GM12865 (cell line): Measurements from ENCODE around the gene SFMBT2.

ENCODE experiments used
- DNase-seq: peaks from one replicate; pipeline ENCODE4 v3.0.0; 2010; ENCODE audit warnings: low read depth
- H3K4me3 ChIP-seq: 2 replicates; pipeline ENCODE4 v1.5.1; 2011; ENCODE audit warnings: mild to moderate bottlenecking, low read depth, low read length, control low read depth
- TF ChIP-seq, protein P1 (sequence below): IDR thresholded peaks from 2 replicates; pipeline ENCODE4 v1.5.1; 2011; ENCODE audit warnings: low read length, control low read depth, low read depth, inconsistent platforms; ENCODE audit not compliant: insufficient read depth; ENCODE audit errors: missing control alignments

The SFMBT2 gene

DNA sequence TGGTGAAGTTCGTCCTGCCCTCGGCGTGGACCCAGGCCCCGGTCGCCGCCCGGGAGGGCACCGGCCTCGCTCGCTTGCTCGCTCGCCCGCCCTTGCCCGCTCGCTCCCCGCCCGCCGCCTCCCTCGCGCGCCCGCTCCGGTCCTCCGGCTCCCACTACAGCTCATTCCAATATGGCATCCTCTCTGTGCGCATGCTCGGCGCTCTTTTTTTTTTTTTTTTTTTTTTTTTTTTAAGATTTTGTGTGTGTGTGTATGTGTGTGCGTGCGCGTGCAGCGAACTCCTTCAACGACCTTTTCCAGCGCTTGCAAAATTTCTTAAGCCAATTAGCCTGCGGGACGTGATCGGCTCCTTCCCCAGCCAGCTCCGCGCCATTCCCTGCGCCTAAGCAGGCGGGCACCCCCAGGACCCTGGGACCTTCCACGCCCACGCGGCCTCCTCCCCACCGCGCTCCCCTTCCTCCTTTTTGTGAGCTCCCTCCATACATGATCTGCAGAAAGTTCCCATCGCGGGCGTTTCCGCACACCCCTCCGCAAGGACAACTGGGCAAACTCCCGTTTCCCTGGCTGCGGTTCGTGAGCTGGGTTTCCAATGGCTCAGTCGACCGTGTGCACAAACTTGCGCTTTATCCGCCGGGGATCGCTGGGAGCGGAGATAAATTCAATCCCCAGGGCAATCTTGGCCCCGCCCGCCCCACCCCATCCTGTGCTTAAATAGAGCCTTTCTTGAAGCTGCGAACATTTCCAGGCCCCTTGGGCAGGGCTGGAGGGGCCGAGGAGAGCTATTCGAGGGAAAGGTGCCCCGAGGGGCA is at the start of gene SFMBT2:
SFMBT2 (minus strand) TSS at position 173 of the 809 bp plus-strand sequence. CDS start 29,136 bp downstream, outside the sequence.
- DNase-seq, result peak; percentile 85
- H3K4me3 ChIP-seq, result peak within 1 kb of the TSS; percentile 91
- TF ChIP-seq, protein P1, sequence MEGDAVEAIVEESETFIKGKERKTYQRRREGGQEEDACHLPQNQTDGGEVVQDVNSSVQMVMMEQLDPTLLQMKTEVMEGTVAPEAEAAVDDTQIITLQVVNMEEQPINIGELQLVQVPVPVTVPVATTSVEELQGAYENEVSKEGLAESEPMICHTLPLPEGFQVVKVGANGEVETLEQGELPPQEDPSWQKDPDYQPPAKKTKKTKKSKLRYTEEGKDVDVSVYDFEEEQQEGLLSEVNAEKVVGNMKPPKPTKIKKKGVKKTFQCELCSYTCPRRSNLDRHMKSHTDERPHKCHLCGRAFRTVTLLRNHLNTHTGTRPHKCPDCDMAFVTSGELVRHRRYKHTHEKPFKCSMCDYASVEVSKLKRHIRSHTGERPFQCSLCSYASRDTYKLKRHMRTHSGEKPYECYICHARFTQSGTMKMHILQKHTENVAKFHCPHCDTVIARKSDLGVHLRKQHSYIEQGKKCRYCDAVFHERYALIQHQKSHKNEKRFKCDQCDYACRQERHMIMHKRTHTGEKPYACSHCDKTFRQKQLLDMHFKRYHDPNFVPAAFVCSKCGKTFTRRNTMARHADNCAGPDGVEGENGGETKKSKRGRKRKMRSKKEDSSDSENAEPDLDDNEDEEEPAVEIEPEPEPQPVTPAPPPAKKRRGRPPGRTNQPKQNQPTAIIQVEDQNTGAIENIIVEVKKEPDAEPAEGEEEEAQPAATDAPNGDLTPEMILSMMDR, result no peak

DNA sequence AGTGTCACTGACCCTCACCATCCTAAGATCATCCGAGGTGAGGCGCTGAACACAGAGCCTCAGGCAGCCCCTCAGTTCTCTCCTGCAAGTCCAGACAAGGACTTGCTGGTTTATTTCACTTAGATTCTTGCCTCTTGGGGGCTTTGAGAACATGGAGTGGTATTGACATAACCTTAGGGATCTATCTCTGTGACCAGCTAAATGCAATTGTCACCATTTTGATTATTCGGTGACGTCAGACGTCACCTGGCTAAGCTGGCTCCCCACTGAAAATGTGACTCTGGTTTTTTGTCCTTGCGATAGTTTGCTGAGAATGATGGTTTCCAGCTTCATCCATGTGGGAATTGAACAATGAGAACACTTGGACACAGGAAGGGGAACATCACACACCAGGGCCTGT is 49.2 kb upstream of the SFMBT2 start:
- no peak overlapping the region for H3K4me3 ChIP-seq
- TF ChIP-seq, protein P1, result no peak
- DNase-seq, result no peak

DNA sequence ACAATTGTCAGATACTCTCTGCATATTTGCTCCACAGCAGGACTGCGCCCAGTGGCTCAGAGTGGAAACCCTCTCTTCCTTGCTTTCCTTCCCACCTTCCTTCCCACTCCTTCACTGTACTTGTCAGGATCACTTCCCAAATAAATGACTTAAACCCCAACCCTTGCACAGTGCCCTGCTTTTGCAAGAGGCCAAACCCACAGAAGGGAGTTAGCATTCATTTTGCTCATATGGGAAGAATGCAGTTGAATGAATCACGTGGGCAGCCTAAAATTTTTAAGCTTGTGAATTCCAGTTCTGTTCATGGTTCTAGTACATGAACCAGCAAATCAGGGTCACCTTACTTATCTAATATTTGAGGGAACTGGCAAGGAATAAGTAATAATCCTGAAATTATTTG is 47.7 kb upstream of the SFMBT2 start:
- DNase-seq, result no peak
- TF ChIP-seq, protein P1, result no peak
- no peak overlapping the region for H3K4me3 ChIP-seq

DNA sequence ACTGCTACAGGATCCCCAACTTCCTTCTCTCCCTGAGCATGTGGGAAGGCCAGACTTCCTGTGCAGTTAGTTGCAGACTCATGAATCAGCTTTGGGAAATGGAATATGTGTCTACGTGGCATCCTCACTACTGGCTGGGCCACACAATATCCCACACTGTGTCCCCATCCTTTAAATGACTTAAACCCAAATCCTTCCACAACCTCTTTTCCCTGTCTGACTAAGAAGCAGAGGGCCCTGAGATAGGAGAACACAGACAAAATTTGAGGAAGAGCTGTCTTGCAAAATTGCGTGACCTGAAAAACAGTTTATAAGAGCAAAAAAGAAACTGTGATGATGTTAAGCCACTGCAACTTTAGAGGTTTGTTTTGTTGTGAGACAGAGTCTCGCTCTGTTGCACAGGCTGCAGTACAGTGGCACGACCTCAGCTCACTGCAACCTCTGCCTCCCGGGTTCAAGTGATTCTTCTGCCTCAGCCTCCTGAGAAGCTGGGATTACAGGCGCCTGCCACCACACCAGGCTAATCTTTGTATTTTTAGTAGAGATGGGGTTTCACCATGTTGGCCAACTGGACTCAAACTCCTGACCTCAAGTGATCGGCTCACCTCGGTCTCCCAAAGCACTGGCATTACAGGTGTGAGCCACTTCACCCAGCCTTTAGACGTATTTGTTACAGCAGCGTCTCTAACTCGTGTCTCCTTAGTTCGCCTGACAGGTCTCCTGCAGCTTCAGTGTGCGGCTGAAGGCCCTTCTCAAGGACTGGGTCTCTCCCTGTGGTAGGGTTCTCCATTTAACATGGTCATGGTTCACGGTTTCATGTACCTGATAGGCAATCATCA is 46.9 kb upstream of the SFMBT2 start:
- DNase-seq, result peak; percentile 84
- TF ChIP-seq, protein P1, result no peak
- no peak overlapping the region for H3K4me3 ChIP-seq

DNA sequence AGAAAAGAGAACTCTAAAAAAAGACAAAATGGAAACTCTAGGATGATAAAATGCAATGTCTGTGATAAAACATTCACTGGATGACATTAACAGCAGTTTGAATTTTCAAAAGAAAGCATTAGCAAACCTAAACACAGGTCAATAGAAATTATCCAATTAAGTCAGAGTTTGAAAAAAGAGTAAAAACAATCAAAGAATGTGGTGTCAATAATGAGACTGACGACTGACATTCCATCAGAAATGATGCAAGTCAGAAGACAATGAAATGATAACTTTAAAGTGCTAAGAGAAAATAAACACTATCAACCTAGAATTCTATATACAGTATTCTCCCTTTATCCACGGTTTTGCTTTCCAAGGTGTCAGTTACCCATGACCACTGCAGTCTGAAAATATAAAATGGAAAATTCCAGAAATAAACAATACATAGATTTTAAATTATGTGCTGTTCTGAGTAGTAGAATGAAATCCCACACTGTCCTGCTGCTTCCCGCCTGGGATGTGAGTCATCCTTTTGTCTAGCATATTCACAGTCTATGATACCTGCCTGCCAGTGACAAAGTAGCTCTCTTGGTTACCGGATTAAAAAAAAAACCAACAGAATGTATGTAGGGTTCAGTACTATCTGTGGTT is 38.3 kb upstream of the SFMBT2 start:
- H3K4me3 ChIP-seq, result no peak overlapping the region
- TF ChIP-seq, protein P1, result no peak
- no peak for DNase-seq

DNA sequence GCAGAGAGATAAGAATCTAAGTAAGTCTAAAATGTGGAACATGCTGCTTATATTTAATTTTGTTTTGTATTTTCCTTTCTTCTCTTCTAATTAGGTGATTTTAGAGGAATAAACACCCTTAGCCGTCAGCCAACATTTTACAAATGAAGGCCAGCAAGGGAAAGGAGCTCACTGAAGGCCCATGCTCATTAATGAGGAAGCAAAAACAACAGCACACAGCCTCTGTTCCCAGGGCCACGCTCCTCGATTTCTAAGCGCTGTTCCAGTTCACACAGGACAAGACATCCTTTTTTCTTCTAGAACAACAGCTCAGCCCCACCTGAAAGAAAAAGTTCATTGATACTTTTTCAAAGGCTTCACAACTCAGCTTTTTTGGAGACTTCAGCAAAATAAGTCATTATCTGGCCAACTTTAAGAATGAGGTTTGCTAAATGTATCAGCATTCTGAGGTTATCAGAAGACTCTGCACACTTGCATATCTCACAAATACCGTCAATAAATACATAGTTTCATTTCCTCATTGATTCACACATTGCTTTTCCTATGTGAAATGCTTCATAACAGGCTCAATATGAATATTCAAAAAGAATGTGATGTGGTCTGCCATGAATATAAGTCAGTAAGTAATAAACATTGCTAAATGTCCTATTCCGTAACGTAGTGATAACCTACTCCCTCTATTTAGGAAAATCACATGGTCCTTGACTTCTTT is 34.8 kb upstream of the SFMBT2 start:
- TF ChIP-seq, protein P1, result no peak
- peak; percentile 52 for DNase-seq
- H3K4me3 ChIP-seq, result no peak overlapping the region
